Keratinocyte (primary cell): ENCODE results near the gene TRIM29.

ENCODE experiments used
- CTCF ChIP-seq, 3 experiments: IDR thresholded peaks in 1 of 3; conservative IDR thresholded peaks in 1 of 3; optimal IDR thresholded peaks in 1 of 3; 2 replicates in 2 of 3; 3 replicates in 1 of 3; pipeline versions ENCODE3 to v1.5.1; 2011; ENCODE audit warnings: low read length in 3 of 3, mild to moderate bottlenecking in 3 of 3, moderate library complexity in 2 of 3, control low read depth in 1 of 3, inconsistent platforms in 1 of 3; ENCODE audit not compliant: insufficient read depth in 2 of 3; ENCODE audit errors: extremely low read depth in 1 of 3
- EZH2 ChIP-seq: IDR thresholded peaks from one replicate; pipeline ENCODE4 v1.6.1; 2012; ENCODE audit warnings: inconsistent platforms, mild to moderate bottlenecking, low read length, moderate library complexity

DNA sequence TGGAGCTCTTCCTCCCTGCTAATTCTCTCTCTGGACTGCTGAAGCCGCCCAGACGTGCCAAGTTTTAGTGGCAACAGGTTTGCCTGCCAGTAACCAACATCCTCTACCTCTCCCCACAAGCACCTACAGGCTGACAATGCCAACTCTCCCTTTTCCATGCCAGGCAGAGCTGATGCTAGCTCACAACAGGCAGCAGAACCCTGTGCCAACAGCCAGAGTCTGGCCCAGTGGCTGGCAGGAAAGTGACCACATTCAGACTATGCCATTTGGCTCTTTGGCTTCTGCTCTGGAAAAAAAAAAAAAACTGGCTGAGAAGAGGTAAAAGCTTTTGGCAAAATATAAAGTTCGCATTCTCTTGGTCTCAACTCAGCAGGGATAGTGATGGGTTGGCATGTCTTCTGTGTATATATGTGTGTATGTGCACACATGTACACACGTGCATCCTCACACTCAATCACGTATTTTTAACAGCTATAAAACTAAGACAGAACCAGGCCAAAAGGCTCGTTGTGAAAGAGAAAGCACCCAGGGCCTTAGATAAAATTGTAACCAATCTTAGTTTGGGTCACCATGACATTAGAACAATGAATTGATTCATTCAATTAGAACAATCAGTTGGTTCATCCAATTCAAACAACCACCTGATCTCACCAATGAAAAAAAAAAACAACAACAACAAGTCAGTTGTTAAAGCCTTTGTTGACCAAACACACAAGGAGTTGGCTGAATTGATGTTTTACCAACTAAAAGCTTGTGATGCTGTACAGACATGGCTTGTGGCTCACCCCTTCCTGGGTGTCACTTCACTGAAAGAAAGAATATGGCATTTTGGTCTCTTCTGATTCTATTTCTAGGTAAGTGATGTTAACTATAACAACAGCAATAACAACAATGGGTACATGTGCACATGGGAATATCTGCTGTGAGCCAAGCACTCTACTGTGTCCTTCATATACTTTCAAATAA is 48.6 kb downstream of the TRIM29 start:
- TF ChIP-seq CTCF (optimal IDR thresholded peaks at IDR 0.05 in 1 of 3, IDR thresholded peaks at IDR 0.05 in 1 of 3, conservative IDR thresholded peaks at IDR 0.05 in 1 of 3; ENCODE audit: extremely low read depth in 1 of 3, insufficient read depth in 2 of 3, low read length in 3 of 3) (no peak), EZH2 (no peak)
